HL-60/S4 treated with phorbol 12-myristate 13-acetate at 8.2 ng/mL for 4 days and 3 days (cell line): ENCODE data around the gene ARSG.
"Not testable (repeated sequence)": the region's sequence is repeated elsewhere in the genome, so short reads cannot be mapped to it uniquely, and the experiment has no call there.

Source experiments
- in situ Hi-C: fragments of 300-500 bp; cut with MboI; formaldehyde crosslinking; loops from 2 replicates; pipeline ENCODE4 v1.15.0; 2022; ENCODE audit warnings: low sequenced_read_pairs

Gene ARSG

GRCh38 chr17:68302666-68303065 is 11.4 kb downstream of the ARSG start:
- in situ Hi-C loops = no loop called here

GRCh38 chr17:68304706-68305105 is 13.4 kb downstream of the ARSG start:
- in situ Hi-C loops = no loop called here

GRCh38 chr17:68305142-68305541 is 13.8 kb downstream of the ARSG start:
- in situ Hi-C loops = no loop called here

- in situ Hi-C loops = no loop called here
These were observed 15.5 kb downstream of the ARSG start for GRCh38 chr17:68306819-68307218.

- in situ Hi-C loops = no loop called here
These were observed 16.1 kb downstream of the ARSG start for GRCh38 chr17:68307443-68307842.

- in situ Hi-C loops = not testable (repeated sequence)
These were observed 17.2 kb downstream of the ARSG start for GRCh38 chr17:68308486-68308885.

GRCh38 chr17:68309066-68309670 is 17.9 kb downstream of the ARSG start:
- in situ Hi-C loops = not testable (repeated sequence)

GRCh38 chr17:68310152-68310551 is 18.9 kb downstream of the ARSG start:
- in situ Hi-C loops = no loop called here

GRCh38 chr17:68314916-68315535 is 23.7 kb downstream of the ARSG start:
- in situ Hi-C loops = no loop called here

- in situ Hi-C loops = no loop called here
These were observed 24.6 kb downstream of the ARSG start for GRCh38 chr17:68315930-68316329.

- in situ Hi-C loops = no loop called here
These were observed 26.2 kb downstream of the ARSG start for GRCh38 chr17:68317458-68317857.

GRCh38 chr17:68318103-68318991 is 27.1 kb downstream of the ARSG start:
- in situ Hi-C loops = no loop called here

- in situ Hi-C loops = no loop called here
These were observed 28.3 kb downstream of the ARSG start for GRCh38 chr17:68319410-68320162.

GRCh38 chr17:68320311-68320865 is 29.1 kb downstream of the ARSG start:
- in situ Hi-C loops = no loop called here

GRCh38 chr17:68320943-68321555 is 29.8 kb downstream of the ARSG start:
- in situ Hi-C loops = no loop called here

- in situ Hi-C loops = no loop called here
These were observed 30.3 kb downstream of the ARSG start for GRCh38 chr17:68321556-68321954.

GRCh38 chr17:68322630-68323029 is 31.3 kb downstream of the ARSG start:
- in situ Hi-C loops = no loop called here

GRCh38 chr17:68324114-68324513 is 32.8 kb downstream of the ARSG start:
- in situ Hi-C loops = no loop called here

GRCh38 chr17:68324654-68325336 is 33.5 kb downstream of the ARSG start:
- in situ Hi-C loops = no loop called here

- in situ Hi-C loops = no loop called here
These were observed 34.7 kb downstream of the ARSG start for GRCh38 chr17:68325961-68326360.
